Endothelial cell of umbilical vein (primary cell): ENCODE measurements around the gene EMC6. TPM values are rescaled to one million over a fixed set of nuclear protein-coding genes. Genes with fewer than 3 reads are reported as not detected.
A peak's percentile ranks its signal among the peaks of the same experiment; 100 is the strongest.

Experiments
- BruUV-seq: library from RNA; stranded (reverse); fragments of 400-500 nt; replicated peaks from 2 replicates; lab custom pipeline; 2021; lab: Mats Ljungman, UMichigan
- CTCF ChIA-PET: fragments of 300-600, 350-600 bp; sonication (Branson Sonifier 250); formaldehyde crosslinking; loops from one replicate; lab custom pipeline; 2021; ENCODE audit warnings: antibody characterized with exemption, inconsistent platforms; lab: Charles Lee
- POLR2A ChIA-PET: fragments of 300-600, 350-600 bp; sonication (Branson Sonifier 250); formaldehyde crosslinking; loops from one replicate; lab custom pipeline; 2021; ENCODE audit warnings: antibody characterized with exemption, inconsistent platforms; lab: Charles Lee
- DNase-seq: peaks from one replicate; pipeline ENCODE4 v3.0.0-alpha.2; 2011; ENCODE audit warnings: low read depth, low spot score
- FAIRE-seq: peaks from 2 replicates; lab custom pipeline; 2011; peaks lifted over from hg19 to GRCh38; lab: Jason Lieb, UNC
- H2AFZ ChIP-seq: 2 replicates; pipeline ENCODE4 v1.6.0; 2012; ENCODE audit warnings: low read depth, low read length, control low read depth, inconsistent platforms
- H3K27ac ChIP-seq: 2 replicates; pipeline ENCODE4 v1.5.1; 2011; ENCODE audit warnings: low read depth, mild to moderate bottlenecking, control low read depth, low read length, moderate library complexity; ENCODE audit not compliant: insufficient read depth
- H3K27me3 ChIP-seq, 2 experiments: 2 replicates each; pipeline versions ENCODE4 v1.6.0 to v1.6.1; 2011; ENCODE audit warnings: low read length in 2 of 2, mixed read lengths in 1 of 2; ENCODE audit not compliant: control insufficient read depth in 2 of 2, insufficient read depth in 2 of 2
- H3K36me3 ChIP-seq, 2 experiments: 2 replicates in 1 of 2; 3 replicates in 1 of 2; pipeline ENCODE4 v1.5.1; 2011; ENCODE audit warnings: low read length in 2 of 2, mild to moderate bottlenecking in 1 of 2, moderate library complexity in 1 of 2; ENCODE audit not compliant: control insufficient read depth in 2 of 2, insufficient read depth in 2 of 2; ENCODE audit errors: extremely low read depth in 1 of 2
- H3K4me1 ChIP-seq: 3 replicates; pipeline ENCODE4 v1.5.1; 2011; ENCODE audit warnings: mild to moderate bottlenecking, low read length; ENCODE audit not compliant: control insufficient read depth, insufficient read depth; ENCODE audit errors: extremely low read depth
- H3K4me2 ChIP-seq: 2 replicates; pipeline ENCODE4 v1.6.1; 2011; ENCODE audit warnings: low read length, control low read depth, mixed read lengths; ENCODE audit not compliant: insufficient read depth
- H3K4me3 ChIP-seq, 3 experiments: fragments of 200-600 bp in 1 of 3; sonication (generic), shearing (Covaris generic) in 1 of 3; replicated peaks in 1 of 3; 2 replicates each; pipeline ENCODE4 v1.5.1; 2011 to 2016; ENCODE audit warnings: control low read depth in 3 of 3, low read length in 3 of 3, mild to moderate bottlenecking in 2 of 3, inconsistent platforms in 1 of 3, low read depth in 1 of 3, moderate library complexity in 1 of 3; ENCODE audit not compliant: insufficient read depth in 1 of 3
- H3K79me2 ChIP-seq: 2 replicates; pipeline ENCODE4 v1.6.0; 2012; ENCODE audit warnings: low read length, inconsistent platforms; ENCODE audit not compliant: control insufficient read depth, insufficient read depth
- H3K9ac ChIP-seq: replicated peaks from 2 replicates; pipeline ENCODE3; 2011; ENCODE audit warnings: low read length, control low read depth; ENCODE audit not compliant: insufficient read depth; ENCODE audit errors: extremely low read depth
- H3K9me1 ChIP-seq: replicated peaks from 3 replicates; pipeline ENCODE4 v1.6.0; 2011; ENCODE audit warnings: mild to moderate bottlenecking, low read length; ENCODE audit not compliant: control insufficient read depth, insufficient read depth; ENCODE audit errors: extremely low read depth
- H3K9me3 ChIP-seq: replicated peaks from 2 replicates; pipeline ENCODE4 v1.5.1; 2012; ENCODE audit warnings: low read length, inconsistent platforms; ENCODE audit not compliant: control insufficient read depth, insufficient read depth
- H4K20me1 ChIP-seq: replicated peaks from 2 replicates; pipeline ENCODE3; 2011; ENCODE audit warnings: mild to moderate bottlenecking, low read length; ENCODE audit not compliant: control insufficient read depth, insufficient read depth; ENCODE audit errors: extremely low read depth
- CTCF ChIP-seq, 2 donors: IDR thresholded peaks; 1 replicate in 1 of 2; 2 replicates in 1 of 2; pipeline ENCODE4 v1.5.1; 2011; ENCODE audit warnings: low read length in 2 of 2, mild to moderate bottlenecking in 2 of 2, moderate library complexity in 2 of 2, control low read depth in 1 of 2, inconsistent platforms in 1 of 2, low read depth in 1 of 2; ENCODE audit not compliant: insufficient read depth in 1 of 2; ENCODE audit errors: extremely low read depth in 1 of 2
- EZH2 ChIP-seq: IDR thresholded peaks from 2 replicates; pipeline ENCODE4 v1.6.1; 2012; ENCODE audit warnings: borderline replicate concordance, low read depth, mild to moderate bottlenecking, moderate library complexity, low read length, inconsistent platforms; ENCODE audit not compliant: severe bottlenecking
- FOS ChIP-seq: IDR thresholded peaks from 2 replicates; pipeline ENCODE4 v1.6.1; 2011; ENCODE audit warnings: mild to moderate bottlenecking, low read length, moderate library complexity, borderline replicate concordance; ENCODE audit not compliant: insufficient read depth
- GATA2 ChIP-seq: IDR thresholded peaks from 2 replicates; pipeline ENCODE4 v1.7.0; 2011; ENCODE audit warnings: low read depth, mild to moderate bottlenecking, moderate library complexity, mixed read lengths, low read length; ENCODE audit not compliant: insufficient read length, insufficient read depth
- JUN ChIP-seq: IDR thresholded peaks from 2 replicates; pipeline ENCODE4 v1.6.1; 2011; ENCODE audit warnings: borderline replicate concordance, low read depth; ENCODE audit not compliant: insufficient read length, insufficient read depth
- MYC ChIP-seq: IDR thresholded peaks from one replicate; pipeline ENCODE4 v1.6.1; 2011; ENCODE audit warnings: mild to moderate bottlenecking, low read depth, low read length
- POLR2A ChIP-seq: IDR thresholded peaks from 2 replicates; pipeline ENCODE4 v1.6.1; 2012; ENCODE audit warnings: low read depth, mild to moderate bottlenecking, control low read depth, low read length
- POLR2AphosphoS5 ChIP-seq: IDR thresholded peaks from 2 replicates; pipeline ENCODE4 v1.6.1; 2012; ENCODE audit warnings: low read depth, mild to moderate bottlenecking, control low read depth, low read length, moderate library complexity; ENCODE audit not compliant: insufficient read depth
- dilution Hi-C: fragments of 300-500 bp; cut with MboI; formaldehyde crosslinking; loops from one replicate; pipeline ENCODE4 v1.15.0; 2019; ENCODE audit warnings: low sequenced_read_pairs; ENCODE audit not compliant: extremely low pct_ligation_motif_present
- intact Hi-C: fragments of 100-400 bp; cut with micrococcal nuclease; formaldehyde crosslinking; loops from one replicate; pipeline ENCODE4 v1.10.0; 2022
- polyA plus RNA-seq, 4 experiments: library from polyadenylated mRNA; depleted of rRNA in 3 of 4; stranded (reverse) in 3 of 4; unstranded in 1 of 4; fragments of >200 nt; gene quantifications; 2 replicates each; pipeline versions ENCODE4 v1.2.1 to v1.2.3, GENCODE V29; 2011 to 2012; ENCODE audit warnings: missing spikeins in 1 of 4
- total RNA-seq: library from RNA; stranded (reverse); gene quantifications from 2 replicates; pipeline ENCODE4 v1.2.3, GENCODE V29; 2021
- TF ChIP-seq, protein P1 (sequence below): IDR thresholded peaks from 2 replicates; pipeline ENCODE4 v1.6.1; 2011; ENCODE audit not compliant: insufficient read depth, insufficient read length

EMC6 gene
- total and polyA plus RNA-seq, 2 donors (not counting 3 experiments of a cell fraction or from before 2014, with no cell fraction given) = 54.0 to 105 TPM

GRCh38 chr17:3666516-3666915 is 2.1 kb upstream of the EMC6 start:
- Histone ChIP-seq H3K9me3 (no peaks in the 10 kb centered on the region), H4K20me1 (peaks cover 3% of the 10 kb centered on the region), H3K79me2 (peaks cover 47% of the 10 kb centered on the region), H3K4me3 (no peak overlapping the region), H3K27me3 (no peaks in the 10 kb centered on the region), H3K27ac (no peak overlapping the region), H2AFZ (no peak overlapping the region), H3K4me1 (peaks cover 24% of the 10 kb centered on the region), H3K36me3 (peaks cover 5 to 25% of the 10 kb centered on the region in 2 experiments), H3K9me1 (no peaks in the 10 kb centered on the region), H3K4me2 (no peak overlapping the region), H3K9ac (no peak overlapping the region)
- FAIRE-seq (no peak), DNase-seq (no peak)
- dilution Hi-C loops = no loop called here
- CTCF ChIA-PET = interaction anchor here (1.0 to 2.0 kb wide), 2 partner anchors 18 to 30 kb away, joined by 3 to 7 read pairs; partner anchors contain the start of genes CTNS and SHPK
- intact Hi-C loops = loop anchor here (5.0 kb wide), 1 partner anchor 56 kb away; the partner anchor contains the start of gene HASPIN
- POLR2A ChIA-PET = interaction anchor here (1.9 to 3.1 kb wide), 3 partner anchors 8 to 57 kb away, joined by 10 to 18 read pairs (median 17); partner anchors contain the start of genes CTNS, HASPIN and SHPK
- TF ChIP-seq JUN = no peak
- BruUV-seq = no TSS peak

- H3K9me1 ChIP-seq = no peaks in the 10 kb centered on the region
- CTCF ChIA-PET = interaction anchor here (1.3 to 2.0 kb wide), 3 partner anchors 15 to 619 kb away, joined by 4 to 7 read pairs (median 5); partner anchors contain the start of genes CTNS and SHPK
- H3K9me3 ChIP-seq = no peaks in the 10 kb centered on the region
- H4K20me1 ChIP-seq = peaks cover 3% of the 10 kb centered on the region
- H3K4me2 ChIP-seq = peak overlapping the region; percentile 89
- DNase-seq (peak; percentile 92), FAIRE-seq (peak; percentile 15)
- peak overlapping the region; percentile 61 to 87 (median 73) for H3K4me3 ChIP-seq
- peaks cover 5 to 21% of the 10 kb centered on the region in 2 experiments for H3K36me3 ChIP-seq
- intact Hi-C loops = loop anchor here (1.0 to 5.0 kb wide), 3 partner anchors 31 to 65 kb away; partner anchors contain the start of genes CTNS, HASPIN and SHPK
- dilution Hi-C loops = no loop called here
- H3K79me2 ChIP-seq = peaks cover 47% of the 10 kb centered on the region
- H3K27ac ChIP-seq = peak overlapping the region; percentile 97
- peak overlapping the region; percentile 99 for H3K9ac ChIP-seq
- TSS peak; percentile 34 for BruUV-seq
- no peak overlapping the region for H2AFZ ChIP-seq
- H3K27me3 ChIP-seq = no peaks in the 10 kb centered on the region
- peaks cover 24% of the 10 kb centered on the region for H3K4me1 ChIP-seq
- POLR2A ChIA-PET = interaction anchor here (0.6 to 3.1 kb wide), 6 partner anchors 9 to 619 kb away, joined by 3 to 18 read pairs (median 7); partner anchors contain the start of genes CTNS, HASPIN and SHPK
- TF ChIP-seq POLR2AphosphoS5 (peak; percentile 45), GATA2 (no peak), FOS (peak; percentile 63), POLR2A (peak; percentile 71), JUN (no peak), EZH2 (no peak), CTCF (IDR thresholded peaks at IDR 0.05; ENCODE audit: extremely low read depth in 1 of 2, insufficient read depth in 1 of 2, low read depth in 1 of 2, low read length in 2 of 2) (peak in 1 of 2 donors; percentile 17), MYC (peak; percentile 39)
- TF ChIP-seq, protein P1, sequence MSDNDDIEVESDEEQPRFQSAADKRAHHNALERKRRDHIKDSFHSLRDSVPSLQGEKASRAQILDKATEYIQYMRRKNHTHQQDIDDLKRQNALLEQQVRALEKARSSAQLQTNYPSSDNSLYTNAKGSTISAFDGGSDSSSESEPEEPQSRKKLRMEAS = no peak
Measured at GRCh38 chr17:3667366-3668278, 990 bp upstream of the EMC6 start.
